ENCODE results near the gene TEN1. TPM values are rescaled to one million over a fixed set of nuclear protein-coding genes. Genes with fewer than 3 reads are reported as not detected.

Gene TEN1
- polyA plus RNA-seq, 4 donors, result 19.0 to 32.8 (median 27.4) TPM

- DNase-seq (ENCODE audit: low read depth in 4 of 4, low spot score in 2 of 4), result no peak
Observed at GRCh38 chr17:76049836-76050537, 70.9 kb downstream of the TEN1 start.

Other genes starting within 250 kb of the TEN1 start
- gene GALK1, start 214.0 kb upstream of the TEN1 start, polyA plus RNA-seq (ENCODE audit: insufficient read length in 4 of 4), result 10 to 100 TPM; 25.3 to 41.3 (median 32.1) TPM
- gene UNK, start 194.4 kb upstream of the TEN1 start, polyA plus RNA-seq (ENCODE audit: insufficient read length in 4 of 4), result 10 to 100 TPM; 32.5 to 55.4 (median 44.9) TPM
- gene UNC13D, start 134.8 kb upstream of the TEN1 start, polyA plus RNA-seq (ENCODE audit: insufficient read length in 4 of 4), result 1 to 10 TPM; 4.1 to 7.7 (median 5.7) TPM
- gene WBP2, start 123.9 kb upstream of the TEN1 start, polyA plus RNA-seq (ENCODE audit: insufficient read length in 4 of 4), result 10 to 100 TPM; 79.8 to 92.5 (median 84.8) TPM
- gene TRIM47, start 100.7 kb upstream of the TEN1 start, polyA plus RNA-seq (ENCODE audit: insufficient read length in 4 of 4), result 1 to 10 TPM; 5.6 to 7.5 (median 6.6) TPM
- 10 to 100 TPM; 12.2 to 19.6 (median 15.9) TPM for gene TRIM65, start 82.3 kb upstream of the TEN1 start, polyA plus RNA-seq (ENCODE audit: insufficient read length in 4 of 4)
- gene MRPL38, start 74.4 kb upstream of the TEN1 start, polyA plus RNA-seq (ENCODE audit: insufficient read length in 4 of 4), result 100 to 1,000 TPM in 2 of 4 donors, 10 to 100 TPM in 2; 72.9 to 113 (median 94.0) TPM
- gene FBF1, start 38.2 kb upstream of the TEN1 start, polyA plus RNA-seq (ENCODE audit: insufficient read length in 4 of 4), result 10 to 100 TPM in 2 of 4 donors, 1 to 10 TPM in 2; 5.5 to 16.9 (median 10.8) TPM
- 10 to 100 TPM; 28.2 to 37.6 (median 36.2) TPM for gene ACOX1, start 74 bp upstream of the TEN1 start, polyA plus RNA-seq (ENCODE audit: insufficient read length in 4 of 4)
- 10 to 100 TPM in 2 of 4 donors, 1 to 10 TPM in 2; 8.1 to 28.0 (median 15.3) TPM for gene CDK3, start 21.6 kb downstream of the TEN1 start, polyA plus RNA-seq (ENCODE audit: insufficient read length in 4 of 4)
- 10 to 100 TPM; 15.1 to 26.1 (median 22.9) TPM for gene EVPL, start 48.1 kb downstream of the TEN1 start, polyA plus RNA-seq (ENCODE audit: insufficient read length in 4 of 4)
- gene SRP68, start 93.3 kb downstream of the TEN1 start, polyA plus RNA-seq (ENCODE audit: insufficient read length in 4 of 4), result 100 to 1,000 TPM in 2 of 4 donors, 10 to 100 TPM in 2; 95.3 to 110 (median 101) TPM
- gene GALR2, start 95.5 kb downstream of the TEN1 start, polyA plus RNA-seq (ENCODE audit: insufficient read length in 4 of 4), result under 1 TPM; 0.25 to 0.88 (median 0.26) TPM
- 10 to 100 TPM; 14.3 to 25.9 (median 21.9) TPM for gene ZACN, start 99.9 kb downstream of the TEN1 start, polyA plus RNA-seq (ENCODE audit: insufficient read length in 4 of 4)
- 100 to 1,000 TPM; 151 to 179 (median 158) TPM for gene EXOC7, start 124.5 kb downstream of the TEN1 start, polyA plus RNA-seq (ENCODE audit: insufficient read length in 4 of 4)
- gene FOXJ1, start 162.0 kb downstream of the TEN1 start, polyA plus RNA-seq (ENCODE audit: insufficient read length in 4 of 4), result 10 to 100 TPM; 16.4 to 30.7 (median 25.9) TPM

Measured in left renal cortex interstitium (tissue), 4 donors.